CD8-positive, alpha-beta memory T cell (primary cell): ENCODE data around the gene IRF2BP1. TPM values are rescaled to one million over a fixed set of nuclear protein-coding genes. Genes with fewer than 3 reads are reported as not detected.

ENCODE experiments used
- CTCF ChIA-PET: fragments of 350-600 bp; sonication (Branson Sonifier 250); formaldehyde crosslinking; loops from one replicate; lab custom pipeline; 2021; ENCODE audit warnings: antibody characterized with exemption; lab: Charles Lee
- POLR2A ChIA-PET: fragments of 350-600 bp; sonication (Branson Sonifier 250); formaldehyde crosslinking; loops from one replicate; lab custom pipeline; 2021; ENCODE audit warnings: antibody characterized with exemption; lab: Charles Lee
- DNase-seq, 5 donors: peaks; one replicate each; pipeline versions ENCODE4 v3.0.0 to v3.0.0-alpha.2; 2020 to 2022; ENCODE audit warnings: mixed read lengths in 1 of 5
- H3K27ac ChIP-seq: one replicate; pipeline ENCODE4 v1.7.0; 2013; ENCODE audit warnings: low read depth, mild to moderate bottlenecking, low read length, moderate library complexity
- H3K27me3 ChIP-seq: 2 replicates; pipeline ENCODE4 v1.7.0; 2013; ENCODE audit warnings: low read length, mild to moderate bottlenecking; ENCODE audit not compliant: insufficient read depth, poor library complexity, severe bottlenecking
- H3K36me3 ChIP-seq: 2 replicates; pipeline ENCODE4 v1.7.0; 2013; ENCODE audit warnings: mild to moderate bottlenecking, low read length, moderate library complexity; ENCODE audit not compliant: insufficient read depth
- H3K4me1 ChIP-seq: 2 replicates; pipeline ENCODE4 v1.7.0; 2013; ENCODE audit warnings: mild to moderate bottlenecking, low read length, moderate library complexity; ENCODE audit not compliant: insufficient read depth
- H3K4me3 ChIP-seq: 2 replicates; pipeline ENCODE4 v1.7.0; 2013; ENCODE audit warnings: mild to moderate bottlenecking, low read length
- H3K9me3 ChIP-seq: 2 replicates; pipeline ENCODE4 v1.7.0; 2013; ENCODE audit warnings: mild to moderate bottlenecking, low read length
- H3K27ac Mint-ChIP-seq, 8 donors: one replicate each; pipeline ENCODE4 v1.8.0; 2020 to 2021; ENCODE audit warnings: mixed read lengths in 8 of 8, mild to moderate bottlenecking in 6 of 8, inconsistent platforms in 3 of 8, moderate library complexity in 3 of 8
- H3K27me3 Mint-ChIP-seq, 2 donors: one replicate each; pipeline ENCODE4 v1.8.0; 2020 to 2021; ENCODE audit warnings: mixed read lengths in 2 of 2, mild to moderate bottlenecking in 1 of 2, moderate library complexity in 1 of 2
- H3K36me3 Mint-ChIP-seq, 3 donors: one replicate each; pipeline ENCODE4 v1.8.0; 2020 to 2021; ENCODE audit warnings: mixed read lengths in 3 of 3, inconsistent platforms in 1 of 3, mild to moderate bottlenecking in 1 of 3
- H3K4me1 Mint-ChIP-seq, 3 donors: one replicate each; pipeline ENCODE4 v1.8.0; 2020 to 2021; ENCODE audit warnings: mixed read lengths in 3 of 3, inconsistent platforms in 1 of 3, mild to moderate bottlenecking in 1 of 3
- H3K4me3 Mint-ChIP-seq, 7 donors: one replicate each; pipeline ENCODE4 v1.8.0; 2020 to 2021; ENCODE audit warnings: mixed read lengths in 7 of 7, mild to moderate bottlenecking in 6 of 7, moderate library complexity in 4 of 7, inconsistent platforms in 2 of 7
- H3K9me3 Mint-ChIP-seq, 5 donors: one replicate each; pipeline ENCODE4 v1.8.0; 2020 to 2022; ENCODE audit warnings: mixed read lengths in 5 of 5, mild to moderate bottlenecking in 3 of 5, moderate library complexity in 2 of 5, inconsistent platforms in 1 of 5
- polyA plus RNA-seq: library from polyadenylated mRNA; unstranded; fragments of 300-500 nt; fragmentation: Illumina TruSeq; gene quantifications from one replicate; pipeline ENCODE4 v1.2.3, GENCODE V29; 2021
- total RNA-seq, 2 experiments: library from RNA; stranded (reverse); gene quantifications; one replicate each; pipeline ENCODE4 v1.2.3, GENCODE V29; 2021

Gene IRF2BP1, protein sequence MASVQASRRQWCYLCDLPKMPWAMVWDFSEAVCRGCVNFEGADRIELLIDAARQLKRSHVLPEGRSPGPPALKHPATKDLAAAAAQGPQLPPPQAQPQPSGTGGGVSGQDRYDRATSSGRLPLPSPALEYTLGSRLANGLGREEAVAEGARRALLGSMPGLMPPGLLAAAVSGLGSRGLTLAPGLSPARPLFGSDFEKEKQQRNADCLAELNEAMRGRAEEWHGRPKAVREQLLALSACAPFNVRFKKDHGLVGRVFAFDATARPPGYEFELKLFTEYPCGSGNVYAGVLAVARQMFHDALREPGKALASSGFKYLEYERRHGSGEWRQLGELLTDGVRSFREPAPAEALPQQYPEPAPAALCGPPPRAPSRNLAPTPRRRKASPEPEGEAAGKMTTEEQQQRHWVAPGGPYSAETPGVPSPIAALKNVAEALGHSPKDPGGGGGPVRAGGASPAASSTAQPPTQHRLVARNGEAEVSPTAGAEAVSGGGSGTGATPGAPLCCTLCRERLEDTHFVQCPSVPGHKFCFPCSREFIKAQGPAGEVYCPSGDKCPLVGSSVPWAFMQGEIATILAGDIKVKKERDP
- total RNA-seq (10 to 100 TPM; 17.9 to 18.6 TPM), polyA plus RNA-seq (8.5 TPM)

DNA sequence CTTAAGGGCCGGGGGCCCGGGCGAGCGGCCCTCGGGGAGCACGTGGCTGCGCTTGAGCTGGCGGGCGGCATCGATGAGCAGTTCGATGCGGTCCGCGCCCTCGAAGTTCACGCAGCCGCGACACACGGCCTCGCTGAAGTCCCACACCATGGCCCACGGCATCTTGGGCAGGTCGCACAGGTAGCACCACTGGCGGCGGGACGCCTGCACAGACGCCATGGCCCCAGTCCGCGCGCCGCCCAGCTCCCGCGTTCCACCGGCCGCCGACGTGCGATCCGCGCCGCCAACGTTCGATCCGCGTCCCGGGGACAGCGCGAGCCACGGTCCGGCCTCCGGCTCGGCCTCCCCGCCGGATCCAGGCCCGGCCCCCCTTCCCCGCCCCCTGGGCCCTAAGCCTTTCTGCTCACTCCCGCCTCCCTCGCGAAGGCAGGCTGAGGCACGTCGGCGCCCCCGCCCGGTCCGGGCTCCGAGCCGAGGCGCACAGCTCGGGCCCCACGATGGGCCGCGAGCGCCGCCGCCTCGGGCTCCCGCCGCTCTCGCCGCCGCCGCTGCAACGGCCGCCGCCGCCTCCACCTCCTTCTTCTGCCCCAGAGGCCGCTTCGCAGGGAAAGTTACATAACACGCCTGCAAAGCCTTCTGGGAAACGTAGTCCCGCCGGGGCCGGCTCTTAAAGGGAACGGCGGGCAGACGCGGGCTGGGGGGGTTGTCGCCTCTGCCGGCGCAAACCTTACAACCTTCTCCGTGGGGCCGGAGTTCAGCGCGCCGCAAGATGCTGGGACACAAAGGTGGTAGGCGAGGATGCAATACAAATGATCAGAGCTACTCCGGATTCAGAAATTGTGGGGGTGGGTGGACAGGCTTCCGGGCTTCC lies at the start of gene IRF2BP1:
Gene IRF2BP1 (minus strand): TSS at position 586 of the 871 bp plus-strand sequence. CDS start 367 bp downstream, at position 219.
- Histone ChIP-seq H3K27me3 (no peaks in the 10 kb centered on the region), H3K9me3 (no peaks in the 10 kb centered on the region), H3K4me1 (peaks cover 34% of the 10 kb centered on the region), H3K36me3 (no peaks in the 10 kb centered on the region), H3K27ac (peak within 1 kb of the TSS; percentile 83), H3K4me3 (peak within 1 kb of the TSS; percentile 92)
- Mint-ChIP-seq H3K27ac (peak within 1 kb of the TSS; percentile 92 to 99 (median 99)), H3K4me1 (peaks cover 16 to 36% (median 22%) of the 10 kb centered on the region in 3 donors), H3K4me3 (peak within 1 kb of the TSS; percentile 92 to 99 (median 96)), H3K9me3 (no peaks in the 10 kb centered on the region), H3K27me3 (peaks cover 0 to 3% of the 10 kb centered on the region in 2 donors), H3K36me3 (peaks cover 0 to 21% (median 4%) of the 10 kb centered on the region in 3 donors)
- peak; percentile 81 to 94 (median 89) for DNase-seq
- ChIA-PET CTCF (interaction anchor here (0.8 to 2.7 kb wide), 7 partner anchors 10 to 131 kb away, joined by 3 to 16 read pairs (median 5); partner anchors contain the start of genes FOXA3, MYPOP, SIX5 and SYMPK), POLR2A (interaction anchor here (0.6 to 2.6 kb wide), 8 partner anchors 16 to 885 kb away, joined by 3 to 22 read pairs (median 4); partner anchors contain the start of genes FOXA3, MYPOP, QPCTL and RELB)

DNA sequence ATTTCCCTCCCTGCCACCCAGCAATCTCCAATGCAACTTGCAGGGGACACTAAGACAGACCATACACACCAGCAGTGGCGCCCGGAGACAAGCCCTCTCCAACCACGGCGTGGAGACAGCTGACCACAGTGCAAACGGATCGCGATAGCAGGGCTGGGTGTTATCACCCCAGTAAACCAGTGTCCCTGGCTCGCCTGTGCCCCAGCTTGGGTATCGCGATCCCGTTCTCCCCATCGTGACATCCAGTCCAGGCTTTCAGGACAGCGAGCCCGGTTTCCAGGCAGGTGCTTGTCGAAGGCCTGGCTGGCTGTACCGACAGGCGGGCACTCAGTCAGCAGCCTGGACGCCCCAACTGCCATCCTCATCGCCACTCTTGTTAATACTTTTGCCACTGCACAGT lies 49.3 kb upstream of the IRF2BP1 start:
- POLR2A ChIA-PET, result no interaction called here
- no peaks in the 10 kb centered on the region for H3K9me3 ChIP-seq
- H3K4me3 ChIP-seq, result no peak overlapping the region
- no peak overlapping the region for H3K27ac ChIP-seq
- H3K9me3 Mint-ChIP-seq, result peaks cover 0 to 2% (median 0%) of the 10 kb centered on the region in 5 donors
- CTCF ChIA-PET, result no interaction called here
- no peaks in the 10 kb centered on the region for H3K4me1 Mint-ChIP-seq
- peaks cover 13% of the 10 kb centered on the region for H3K27me3 ChIP-seq
- DNase-seq, result no peak
- no peaks in the 10 kb centered on the region for H3K4me1 ChIP-seq
- H3K27me3 Mint-ChIP-seq, result peaks cover 32 to 74% of the 10 kb centered on the region in 2 donors
- no peak overlapping the region for H3K4me3 Mint-ChIP-seq
- H3K27ac Mint-ChIP-seq, result no peak overlapping the region
- H3K36me3 Mint-ChIP-seq, result peaks cover 0 to 4% (median 0%) of the 10 kb centered on the region in 3 donors
- no peaks in the 10 kb centered on the region for H3K36me3 ChIP-seq

GRCh38 chr19:45934551-45935230 lies 48.8 kb upstream of the IRF2BP1 start:
- POLR2A ChIA-PET, result no interaction called here
- peaks cover 0 to 2% (median 0%) of the 10 kb centered on the region in 5 donors for H3K9me3 Mint-ChIP-seq
- H3K36me3 Mint-ChIP-seq, result peaks cover 0 to 4% (median 0%) of the 10 kb centered on the region in 3 donors
- Histone ChIP-seq H3K4me1 (no peaks in the 10 kb centered on the region), H3K36me3 (no peaks in the 10 kb centered on the region), H3K27ac (no peak overlapping the region), H3K27me3 (peaks cover 13% of the 10 kb centered on the region), H3K4me3 (no peak overlapping the region), H3K9me3 (no peaks in the 10 kb centered on the region)
- CTCF ChIA-PET, result no interaction called here
- peaks cover 30 to 72% of the 10 kb centered on the region in 2 donors for H3K27me3 Mint-ChIP-seq
- no peak for DNase-seq
- H3K27ac Mint-ChIP-seq, result no peak overlapping the region
- H3K4me3 Mint-ChIP-seq, result no peak overlapping the region
- no peaks in the 10 kb centered on the region for H3K4me1 Mint-ChIP-seq

DNA sequence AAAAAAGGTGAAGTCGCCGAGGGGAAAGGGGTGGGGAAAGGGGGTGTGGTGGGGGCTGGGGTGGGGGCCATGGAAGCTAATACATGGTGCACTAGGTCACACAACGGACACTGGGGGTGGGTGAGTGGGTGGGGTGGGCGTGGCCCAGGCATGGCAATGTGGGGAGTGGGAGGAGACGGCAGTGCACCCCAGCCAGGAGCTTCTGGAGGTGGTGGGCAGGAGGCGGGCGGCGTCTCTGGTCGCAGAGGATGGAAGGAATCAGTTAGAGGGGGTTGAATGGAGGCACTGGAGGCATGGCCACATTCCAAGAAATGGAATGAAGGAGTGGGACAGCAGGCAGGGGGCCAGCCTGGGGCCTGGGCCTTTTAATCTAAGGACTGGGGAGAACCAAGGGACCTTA lies 47.8 kb upstream of the IRF2BP1 start:
- H3K36me3 Mint-ChIP-seq, result peaks cover 0 to 1% (median 0%) of the 10 kb centered on the region in 3 donors
- H3K9me3 Mint-ChIP-seq, result peaks cover 0 to 2% (median 0%) of the 10 kb centered on the region in 5 donors
- POLR2A ChIA-PET, result no interaction called here
- H3K27me3 ChIP-seq, result peaks cover 13% of the 10 kb centered on the region
- no peaks in the 10 kb centered on the region for H3K9me3 ChIP-seq
- no peaks in the 10 kb centered on the region for H3K4me1 ChIP-seq
- DNase-seq, result no peak
- H3K27me3 Mint-ChIP-seq, result peaks cover 25 to 63% of the 10 kb centered on the region in 2 donors
- CTCF ChIA-PET, result no interaction called here
- H3K4me3 ChIP-seq, result no peak overlapping the region
- H3K4me3 Mint-ChIP-seq, result no peak overlapping the region
- no peaks in the 10 kb centered on the region for H3K36me3 ChIP-seq
- H3K27ac Mint-ChIP-seq, result no peak overlapping the region
- H3K27ac ChIP-seq, result no peak overlapping the region
- no peaks in the 10 kb centered on the region for H3K4me1 Mint-ChIP-seq

GRCh38 chr19:45931055-45931454 lies 45.1 kb upstream of the IRF2BP1 start:
- ChIA-PET CTCF (interaction anchor here (1.3 kb wide), 1 partner anchor 48 kb away, joined by 3 read pairs; no protein-coding TSS in a partner anchor), POLR2A (no interaction called here)
- no peak for DNase-seq
- no peak overlapping the region for H3K27ac ChIP-seq
- no peaks in the 10 kb centered on the region for H3K36me3 ChIP-seq
- Mint-ChIP-seq H3K9me3 (no peaks in the 10 kb centered on the region), H3K27ac (peak overlapping the region in 1 of 8 donors; percentile 49), H3K4me3 (peak overlapping the region in 1 of 7 donors; percentile 10), H3K4me1 (peaks cover 5 to 11% (median 10%) of the 10 kb centered on the region in 3 donors), H3K27me3 (peaks cover 12 to 39% of the 10 kb centered on the region in 2 donors), H3K36me3 (no peaks in the 10 kb centered on the region)
- H3K4me1 ChIP-seq, result peaks cover 9% of the 10 kb centered on the region
- peaks cover 9% of the 10 kb centered on the region for H3K27me3 ChIP-seq
- H3K9me3 ChIP-seq, result no peaks in the 10 kb centered on the region
- H3K4me3 ChIP-seq, result no peak overlapping the region

DNA sequence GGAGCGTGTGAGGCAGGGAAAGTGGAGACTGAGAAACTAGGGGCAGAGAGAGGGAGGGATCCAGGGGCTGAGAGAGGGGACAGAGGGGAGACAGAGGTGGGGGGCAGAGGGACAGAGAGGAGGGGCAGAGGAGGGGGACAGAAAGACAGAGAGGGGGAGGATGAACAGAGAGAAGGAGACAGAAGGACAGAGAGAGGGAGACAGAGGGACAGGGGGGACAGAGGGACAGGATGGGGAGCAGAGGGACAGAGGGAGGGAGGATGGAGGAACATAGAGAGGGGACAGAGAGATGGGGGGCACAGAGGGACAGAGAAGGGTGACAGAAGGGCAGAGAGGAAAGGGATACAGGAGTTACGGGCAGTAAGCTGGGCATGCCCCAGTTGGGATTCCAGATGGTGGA lies 43.3 kb upstream of the IRF2BP1 start:
- no peak overlapping the region for H3K27ac Mint-ChIP-seq
- peaks cover 5 to 11% (median 10%) of the 10 kb centered on the region in 3 donors for H3K4me1 Mint-ChIP-seq
- ChIA-PET CTCF (no interaction called here), POLR2A (no interaction called here)
- no peak overlapping the region for H3K4me3 Mint-ChIP-seq
- H3K36me3 Mint-ChIP-seq, result no peaks in the 10 kb centered on the region
- Histone ChIP-seq H3K4me1 (peaks cover 9% of the 10 kb centered on the region), H3K4me3 (no peak overlapping the region), H3K36me3 (no peaks in the 10 kb centered on the region), H3K27ac (no peak overlapping the region), H3K27me3 (peaks cover under 1% of the 10 kb centered on the region), H3K9me3 (no peaks in the 10 kb centered on the region)
- peaks cover 7 to 21% of the 10 kb centered on the region in 2 donors for H3K27me3 Mint-ChIP-seq
- DNase-seq, result no peak
- no peaks in the 10 kb centered on the region for H3K9me3 Mint-ChIP-seq

GRCh38 chr19:45927565-45928261 lies 41.8 kb upstream of the IRF2BP1 start:
- Mint-ChIP-seq H3K36me3 (no peaks in the 10 kb centered on the region), H3K4me3 (peak overlapping the region in 5 of 7 donors; percentile 22 to 56 (median 51)), H3K27me3 (peaks cover 3 to 13% of the 10 kb centered on the region in 2 donors), H3K27ac (peak overlapping the region in 2 of 8 donors; percentile 19 to 43), H3K4me1 (peaks cover 5 to 11% (median 10%) of the 10 kb centered on the region in 3 donors), H3K9me3 (no peaks in the 10 kb centered on the region)
- ChIA-PET POLR2A (no interaction called here), CTCF (interaction anchor here (1.0 kb wide), 1 partner anchor 89 kb away, joined by 3 read pairs; no protein-coding TSS in a partner anchor)
- no peaks in the 10 kb centered on the region for H3K27me3 ChIP-seq
- DNase-seq, result peak; percentile 80 to 93 (median 84)
- no peaks in the 10 kb centered on the region for H3K36me3 ChIP-seq
- no peaks in the 10 kb centered on the region for H3K9me3 ChIP-seq
- peaks cover 9% of the 10 kb centered on the region for H3K4me1 ChIP-seq
- no peak overlapping the region for H3K27ac ChIP-seq
- H3K4me3 ChIP-seq, result no peak overlapping the region
